ENCODE measurements around the gene KLHL40. TPM values are rescaled to one million over a fixed set of nuclear protein-coding genes. Genes with fewer than 3 reads are reported as not detected.

Gene KLHL40
- total and polyA plus RNA-seq, 9 donors: not detected

- Histone ChIP-seq H3K27ac (no peak overlapping the region), H3K36me3 (no peaks in the 10 kb centered on the region), H3K9me3 (no peaks in the 10 kb centered on the region), H3K4me1 (ENCODE audit: insufficient read depth) (no peaks in the 10 kb centered on the region), H3K4me3 (no peak overlapping the region), H3K27me3 (no peaks in the 10 kb centered on the region)
- no peak for TF ChIP-seq EP300 (IDR thresholded peaks at IDR 0.05)
- TF ChIP-seq, protein P1, sequence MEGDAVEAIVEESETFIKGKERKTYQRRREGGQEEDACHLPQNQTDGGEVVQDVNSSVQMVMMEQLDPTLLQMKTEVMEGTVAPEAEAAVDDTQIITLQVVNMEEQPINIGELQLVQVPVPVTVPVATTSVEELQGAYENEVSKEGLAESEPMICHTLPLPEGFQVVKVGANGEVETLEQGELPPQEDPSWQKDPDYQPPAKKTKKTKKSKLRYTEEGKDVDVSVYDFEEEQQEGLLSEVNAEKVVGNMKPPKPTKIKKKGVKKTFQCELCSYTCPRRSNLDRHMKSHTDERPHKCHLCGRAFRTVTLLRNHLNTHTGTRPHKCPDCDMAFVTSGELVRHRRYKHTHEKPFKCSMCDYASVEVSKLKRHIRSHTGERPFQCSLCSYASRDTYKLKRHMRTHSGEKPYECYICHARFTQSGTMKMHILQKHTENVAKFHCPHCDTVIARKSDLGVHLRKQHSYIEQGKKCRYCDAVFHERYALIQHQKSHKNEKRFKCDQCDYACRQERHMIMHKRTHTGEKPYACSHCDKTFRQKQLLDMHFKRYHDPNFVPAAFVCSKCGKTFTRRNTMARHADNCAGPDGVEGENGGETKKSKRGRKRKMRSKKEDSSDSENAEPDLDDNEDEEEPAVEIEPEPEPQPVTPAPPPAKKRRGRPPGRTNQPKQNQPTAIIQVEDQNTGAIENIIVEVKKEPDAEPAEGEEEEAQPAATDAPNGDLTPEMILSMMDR (IDR thresholded peaks at IDR 0.05): no peak
- TF ChIP-seq POLR2A (IDR thresholded peaks at IDR 0.05): no peak
- no peak for DNase-seq
- intact Hi-C loops (cut with DNase I): no loop called here
Measured at GRCh38 chr3:42640129-42640528, 45.2 kb upstream of the KLHL40 start.

- no peaks in the 10 kb centered on the region for H3K4me1 ChIP-seq (ENCODE audit: insufficient read depth)
- no peaks in the 10 kb centered on the region for H3K27me3 ChIP-seq
- no peak for DNase-seq
- no peaks in the 10 kb centered on the region for H3K36me3 ChIP-seq
- 78 to 94% (median 93%) methylated on average over 6 of the region's 6 CpGs for WGBS, 3 donors
- H3K27ac ChIP-seq: no peak overlapping the region
- intact Hi-C loops (cut with DNase I): no loop called here
- no peak overlapping the region for H3K4me3 ChIP-seq
- no peaks in the 10 kb centered on the region for H3K9me3 ChIP-seq
- TF ChIP-seq POLR2A (IDR thresholded peaks at IDR 0.05): no peak
- TF ChIP-seq, protein P1 (IDR thresholded peaks at IDR 0.05): no peak
- TF ChIP-seq EP300 (IDR thresholded peaks at IDR 0.05): no peak
Measured at GRCh38 chr3:42640771-42641370, 44.5 kb upstream of the KLHL40 start.

- Histone ChIP-seq H3K27me3 (no peaks in the 10 kb centered on the region), H3K36me3 (no peaks in the 10 kb centered on the region), H3K4me1 (ENCODE audit: insufficient read depth) (peaks cover 10% of the 10 kb centered on the region), H3K9me3 (no peaks in the 10 kb centered on the region), H3K4me3 (no peak overlapping the region), H3K27ac (no peak overlapping the region)
- WGBS, 3 donors: 74 to 79% (median 76%) methylated on average over 5 of the region's 5 CpGs
- no peak for DNase-seq
- intact Hi-C loops (cut with DNase I): no loop called here
- TF ChIP-seq, protein P1 (IDR thresholded peaks at IDR 0.05): no peak
- TF ChIP-seq EP300 (IDR thresholded peaks at IDR 0.05) (no peak), POLR2A (IDR thresholded peaks at IDR 0.05) (no peak)
Measured at GRCh38 chr3:42647821-42648459, 37.4 kb upstream of the KLHL40 start.

GRCh38 chr3:42649006-42649405 lies 36.3 kb upstream of the KLHL40 start:
- DNase-seq: no peak
- no peak overlapping the region for H3K27ac ChIP-seq
- intact Hi-C loops (cut with DNase I): no loop called here
- TF ChIP-seq, protein P1 (IDR thresholded peaks at IDR 0.05): no peak
- no peak for TF ChIP-seq POLR2A (IDR thresholded peaks at IDR 0.05)
- no peak for TF ChIP-seq EP300 (IDR thresholded peaks at IDR 0.05)
- H3K4me3 ChIP-seq: no peak overlapping the region
- no peaks in the 10 kb centered on the region for H3K27me3 ChIP-seq
- H3K36me3 ChIP-seq: no peaks in the 10 kb centered on the region
- H3K4me1 ChIP-seq (ENCODE audit: insufficient read depth): peaks cover 15% of the 10 kb centered on the region
- WGBS, 3 donors: 78 to 80% (median 80%) methylated on average over 2 of the region's 2 CpGs
- no peaks in the 10 kb centered on the region for H3K9me3 ChIP-seq
